HG03025 (cell line): ENCODE data around the gene SELP.

Source experiments
- ATAC-seq: cut with Tn5 transposase; IDR thresholded peaks from one replicate; pipeline ENCODE4 v1.9.1; 2021; ENCODE audit warnings: mild to moderate bottlenecking, moderate library complexity; ENCODE audit not compliant: unreplicated experiment, low FRiP score

The SELP gene

GRCh38 chr1:169623132-169623926 lies 6.6 kb downstream of the SELP start:
- no peak for ATAC-seq

DNA sequence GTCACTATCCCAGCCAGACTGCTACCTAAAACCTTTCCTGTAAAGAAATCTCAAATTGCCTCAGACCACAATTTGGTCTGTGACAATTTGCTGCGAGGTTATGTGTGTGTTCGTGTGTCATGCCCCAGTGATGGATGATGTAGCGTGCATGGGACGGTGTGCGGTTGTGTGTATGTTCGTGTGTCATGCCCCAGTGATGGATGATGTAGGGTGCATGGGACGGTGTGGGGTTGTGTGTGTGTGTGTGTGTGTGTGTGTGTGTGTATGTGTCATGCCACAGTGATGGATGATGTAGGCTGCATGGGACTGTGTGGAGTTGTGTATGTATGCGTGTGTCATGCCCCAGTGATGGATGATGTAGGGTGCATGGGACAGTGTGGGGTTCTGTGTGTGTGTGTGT lies 9.4 kb downstream of the SELP start:
- ATAC-seq, result no peak

GRCh38 chr1:169618367-169618766 lies 11.6 kb downstream of the SELP start:
- no peak for ATAC-seq

DNA sequence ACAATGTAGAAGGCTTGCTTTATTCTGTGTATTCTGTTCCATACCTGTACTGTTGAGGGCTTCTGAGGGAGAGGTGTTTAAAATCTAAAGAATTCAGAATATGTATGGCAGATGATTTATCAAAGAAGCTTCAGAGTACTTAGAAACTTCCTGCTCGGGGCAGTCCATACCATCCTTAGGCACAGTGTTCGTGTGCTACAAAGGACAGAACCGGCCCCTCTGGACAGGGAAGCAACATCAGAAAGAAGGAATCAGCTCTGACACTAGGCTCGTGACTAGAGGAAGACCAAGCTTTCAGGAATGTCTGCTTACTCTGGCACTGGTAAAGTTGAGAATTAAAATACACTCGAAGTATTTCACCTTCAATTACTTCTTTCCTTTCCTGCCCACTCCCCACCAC lies 14.1 kb downstream of the SELP start:
- no peak for ATAC-seq

- ATAC-seq, result no peak
Observed at GRCh38 chr1:169610858-169611257, 19.1 kb downstream of the SELP start.

DNA sequence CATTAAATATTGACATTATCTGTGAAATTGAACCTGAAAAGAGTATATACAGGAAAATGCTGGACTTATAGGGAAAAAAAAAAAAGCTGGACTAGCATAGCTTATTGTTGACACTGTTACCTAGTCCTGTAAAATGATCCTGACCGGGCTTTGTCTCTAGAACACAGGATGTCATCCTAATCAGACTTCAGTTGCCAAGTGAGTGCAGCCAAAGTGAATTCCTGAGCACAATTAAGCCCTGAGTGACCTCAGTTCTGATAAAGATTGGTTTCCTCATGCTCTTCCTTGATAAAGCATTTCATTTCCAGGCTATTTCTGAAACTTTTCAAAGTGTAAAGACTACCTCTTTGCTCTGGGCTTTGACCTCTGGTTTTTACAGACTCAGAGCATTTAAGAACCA lies 19.8 kb downstream of the SELP start:
- no peak for ATAC-seq

GRCh38 chr1:169608226-169608625 lies 21.7 kb downstream of the SELP start:
- ATAC-seq, result no peak

- no peak for ATAC-seq
Observed at GRCh38 chr1:169604781-169605560, 25.0 kb downstream of the SELP start.

- ATAC-seq, result no peak
Observed at GRCh38 chr1:169601096-169601881, 28.6 kb downstream of the SELP start.

GRCh38 chr1:169595764-169596711 lies 33.9 kb downstream of the SELP start:
- no peak for ATAC-seq

DNA sequence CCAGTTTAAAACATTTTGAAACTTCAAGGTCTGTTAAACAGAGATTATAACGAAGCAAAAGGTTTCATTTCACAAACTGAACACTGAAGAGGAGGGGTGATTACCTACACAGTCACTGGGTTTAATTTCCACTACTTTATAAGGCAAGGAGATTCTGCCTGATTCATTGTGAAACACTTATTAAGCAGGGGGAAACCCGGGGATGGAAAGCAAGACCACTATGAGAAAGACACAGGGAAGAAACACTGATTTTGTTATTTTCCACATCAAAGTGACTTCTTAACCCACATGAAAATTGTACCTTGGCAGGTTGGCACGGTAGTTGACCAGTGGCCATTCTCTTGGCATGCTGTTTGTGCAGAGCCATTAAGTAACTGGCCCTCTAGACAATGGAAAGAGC lies 35.5 kb downstream of the SELP start:
- ATAC-seq, result no peak

GRCh38 chr1:169590932-169591331 lies 39.0 kb downstream of the SELP start:
- no peak for ATAC-seq

DNA sequence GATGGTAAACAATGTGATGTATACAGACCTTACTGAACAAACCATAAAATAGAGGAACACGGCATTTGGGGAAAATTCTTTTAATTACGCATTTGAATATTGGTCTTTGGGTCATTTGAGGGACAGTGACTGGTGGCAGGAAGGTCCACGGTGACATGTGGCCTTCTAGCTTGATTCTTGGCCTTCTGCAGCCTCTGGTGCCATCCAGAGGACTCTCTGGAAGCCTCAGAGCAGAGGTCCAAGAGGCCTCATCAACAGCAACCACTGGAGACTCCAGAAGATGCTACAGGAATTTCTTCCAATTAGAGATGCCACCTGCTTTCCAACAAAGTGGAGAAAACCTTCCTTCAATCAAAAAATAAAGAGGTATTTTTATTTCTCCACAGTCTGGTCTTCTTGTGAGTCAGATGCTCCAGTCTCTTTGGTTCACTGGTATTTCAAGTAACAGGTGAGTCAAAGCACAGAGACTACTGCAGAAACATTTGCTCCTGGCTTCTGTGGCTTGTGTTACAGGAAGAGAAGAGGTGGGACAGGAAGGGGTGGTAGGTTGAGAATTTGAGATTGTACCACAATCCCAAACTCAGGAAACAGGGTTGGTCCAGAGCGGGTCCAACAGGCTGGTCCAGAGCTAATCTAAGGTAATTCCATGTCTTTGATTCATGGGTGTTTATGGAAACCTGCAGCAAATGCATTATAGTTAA lies 41.0 kb downstream of the SELP start:
- no peak for ATAC-seq

DNA sequence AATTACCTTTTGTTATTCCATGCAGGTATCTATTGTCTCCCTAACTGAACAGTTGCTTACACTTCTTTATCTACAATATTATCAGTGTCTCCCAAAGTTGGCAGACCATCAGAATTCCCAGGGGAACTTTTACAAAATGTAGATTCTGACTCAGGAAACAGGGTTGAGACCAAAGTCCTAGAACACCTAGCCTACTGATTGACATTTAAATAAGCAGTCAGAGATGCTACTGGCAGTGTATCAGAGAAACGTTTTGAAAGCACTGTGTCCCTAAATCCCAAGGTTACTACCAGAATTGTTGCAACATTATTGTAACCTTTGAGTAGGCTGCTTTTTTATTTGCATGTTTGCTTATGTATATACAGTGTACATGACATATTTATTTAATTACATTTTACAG lies 41.8 kb downstream of the SELP start:
- no peak for ATAC-seq

DNA sequence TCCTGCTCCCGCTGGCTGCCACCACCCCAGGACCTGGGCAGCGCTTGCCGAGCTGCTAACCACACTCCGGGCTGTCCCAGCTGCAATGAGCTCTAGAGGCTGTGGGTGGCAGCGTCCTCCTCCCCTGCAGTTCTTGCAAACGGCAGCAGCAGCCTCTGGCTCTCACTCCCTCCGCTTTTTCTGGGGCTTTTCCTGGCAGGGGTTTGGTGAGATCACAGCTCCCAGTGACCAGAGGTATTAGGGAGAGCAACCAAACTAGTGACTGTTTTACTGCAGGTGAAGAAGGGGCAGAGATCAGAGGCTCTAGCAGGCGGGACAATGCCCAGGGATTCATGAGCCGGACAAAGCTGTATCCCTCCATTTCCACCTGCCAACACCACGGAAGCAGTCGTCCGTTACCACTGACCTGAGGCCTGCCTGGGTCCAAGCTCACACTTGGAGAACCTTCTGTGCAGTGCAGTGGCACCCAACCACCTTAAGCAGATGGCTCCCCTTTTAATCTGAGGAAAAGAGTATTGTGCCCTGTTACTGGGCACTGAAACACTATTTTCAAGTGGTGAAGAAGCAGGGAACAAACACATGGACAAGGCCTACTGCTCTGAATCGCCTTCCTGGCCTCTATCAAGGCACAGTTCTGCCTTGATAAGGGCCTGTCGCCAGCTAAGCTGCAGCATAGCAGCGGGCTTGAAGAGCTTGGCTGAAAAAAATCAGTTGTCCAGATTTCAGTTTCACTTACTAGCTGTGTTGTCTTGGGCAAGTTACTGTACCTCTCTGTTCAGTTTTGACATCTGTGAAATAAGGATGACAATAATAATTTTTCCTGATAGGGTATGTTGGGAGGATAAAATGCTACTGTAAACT lies 43.3 kb downstream of the SELP start, which contains the start of gene F5:
Gene F5 (minus strand): TSS at position 87 of the 861 bp plus-strand sequence. CDS start 95 bp downstream, outside the sequence.
- ATAC-seq, result peak; percentile 82

DNA sequence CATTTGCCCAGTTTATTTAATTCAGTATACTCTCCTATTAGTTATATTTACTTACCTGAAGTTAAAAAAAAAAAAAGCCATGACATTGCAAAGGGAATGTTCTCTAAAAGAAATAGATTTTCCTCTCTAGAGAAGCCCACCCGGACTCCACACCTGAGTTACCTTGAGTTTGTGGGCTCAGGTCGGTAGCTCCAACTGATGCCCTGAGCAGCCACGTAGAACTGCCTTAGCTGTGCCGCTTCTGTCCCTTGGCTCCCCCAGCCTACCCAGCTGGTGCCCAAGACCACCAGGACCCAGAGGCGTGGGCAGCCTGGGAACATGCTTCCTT lies 43.9 kb downstream of the SELP start:
- no peak for ATAC-seq

- no peak for ATAC-seq
Observed at GRCh38 chr1:169585181-169585580, 44.7 kb downstream of the SELP start.

- no peak for ATAC-seq
Observed at GRCh38 chr1:169584483-169585144, 45.3 kb downstream of the SELP start.
